Gastroesophageal sphincter (tissue), 3 donors: Measurements from ENCODE around the gene ECSIT.

Experiments used
- EP300 ChIP-seq: sonication (generic); formaldehyde crosslinking; IDR thresholded peaks from one replicate; pipeline ENCODE4 v1.6.1; 2017; ENCODE audit warnings: antibody characterized with exemption, mild to moderate bottlenecking
- POLR2A ChIP-seq, 2 donors: fragments of 450-650 bp; IDR thresholded peaks; one replicate each; pipeline ENCODE4 v1.6.1; 2017; ENCODE audit warnings: antibody characterized with exemption in 2 of 2, mild to moderate bottlenecking in 2 of 2, moderate library complexity in 1 of 2
- POLR2AphosphoS5 ChIP-seq: sonication (generic); formaldehyde crosslinking; IDR thresholded peaks from one replicate; pipeline ENCODE4 v1.6.1; 2017; ENCODE audit warnings: antibody characterized with exemption
- TF ChIP-seq, protein P1 (sequence below), 4 experiments: fragments of 200-600 bp in 2 of 4; fragments of 450-650 bp in 2 of 4; sonication (generic) in 1 of 4; IDR thresholded peaks; one replicate each; pipeline ENCODE4 v1.5.1; 2017 to 2019; ENCODE audit warnings: antibody characterized with exemption in 4 of 4, mild to moderate bottlenecking in 2 of 4, moderate library complexity in 2 of 4

DNA sequence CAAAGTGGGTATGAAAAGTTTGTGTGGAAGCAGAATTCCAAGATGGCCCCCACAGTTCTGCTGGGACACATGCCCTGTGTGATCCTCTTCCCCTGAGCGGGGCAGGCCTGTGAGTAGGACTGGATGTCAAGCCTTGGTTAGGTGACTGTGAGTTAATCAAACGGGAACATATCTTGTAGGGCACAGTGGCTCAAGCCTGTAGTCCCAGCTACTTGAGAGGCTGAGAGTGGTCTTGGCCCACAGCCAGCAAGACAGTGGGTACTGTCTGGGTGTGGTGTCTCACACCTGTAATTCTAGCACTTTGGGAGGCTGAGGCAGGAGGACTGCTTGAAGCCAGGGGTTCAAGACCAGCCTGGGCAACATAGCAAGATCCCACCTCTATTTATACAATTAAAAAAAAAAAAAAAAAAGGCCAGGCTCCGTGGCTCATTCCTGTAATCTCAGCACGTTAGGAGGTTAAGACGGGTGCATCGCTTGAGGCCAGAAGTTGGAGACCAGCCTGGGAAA is 29.7 kb downstream of the ECSIT start:
- TF ChIP-seq, protein P1, sequence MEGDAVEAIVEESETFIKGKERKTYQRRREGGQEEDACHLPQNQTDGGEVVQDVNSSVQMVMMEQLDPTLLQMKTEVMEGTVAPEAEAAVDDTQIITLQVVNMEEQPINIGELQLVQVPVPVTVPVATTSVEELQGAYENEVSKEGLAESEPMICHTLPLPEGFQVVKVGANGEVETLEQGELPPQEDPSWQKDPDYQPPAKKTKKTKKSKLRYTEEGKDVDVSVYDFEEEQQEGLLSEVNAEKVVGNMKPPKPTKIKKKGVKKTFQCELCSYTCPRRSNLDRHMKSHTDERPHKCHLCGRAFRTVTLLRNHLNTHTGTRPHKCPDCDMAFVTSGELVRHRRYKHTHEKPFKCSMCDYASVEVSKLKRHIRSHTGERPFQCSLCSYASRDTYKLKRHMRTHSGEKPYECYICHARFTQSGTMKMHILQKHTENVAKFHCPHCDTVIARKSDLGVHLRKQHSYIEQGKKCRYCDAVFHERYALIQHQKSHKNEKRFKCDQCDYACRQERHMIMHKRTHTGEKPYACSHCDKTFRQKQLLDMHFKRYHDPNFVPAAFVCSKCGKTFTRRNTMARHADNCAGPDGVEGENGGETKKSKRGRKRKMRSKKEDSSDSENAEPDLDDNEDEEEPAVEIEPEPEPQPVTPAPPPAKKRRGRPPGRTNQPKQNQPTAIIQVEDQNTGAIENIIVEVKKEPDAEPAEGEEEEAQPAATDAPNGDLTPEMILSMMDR (IDR thresholded peaks at IDR 0.05): no peak
- TF ChIP-seq EP300 (no peak), POLR2AphosphoS5 (no peak), POLR2A (IDR thresholded peaks at IDR 0.05) (no peak)
